Measurements from ENCODE around the gene CSAD. TPM values are rescaled to one million over a fixed set of nuclear protein-coding genes. Genes with fewer than 3 reads are reported as not detected.

CSAD gene
- total and polyA plus RNA-seq, 2 experiments from 2014 or later = 15.7 to 16.8 TPM

- Histone ChIP-seq H4K20me1 (ENCODE audit: insufficient read depth, poor library complexity, severe bottlenecking) (no peaks in the 10 kb centered on the region), H2AFZ (no peak overlapping the region), H3K9me2 (replicated peaks; ENCODE audit: insufficient read depth) (no peaks in the 10 kb centered on the region), H3K4me3 (no peak overlapping the region), H3K27ac (no peak overlapping the region), H3K79me2 (no peaks in the 10 kb centered on the region), H3K36me3 (replicated peaks; ENCODE audit: insufficient read depth, low read depth) (no peaks in the 10 kb centered on the region), H3K27me3 (peaks cover 4% of the 10 kb centered on the region), H3K9me3 (ENCODE audit: low read depth) (no peaks in the 10 kb centered on the region), H3K4me1 (ENCODE audit: insufficient read depth) (peaks cover 3% of the 10 kb centered on the region), H3K4me2 (no peak overlapping the region)
- TF ChIP-seq EZH2phosphoT487 (IDR thresholded peaks at IDR 0.05; ENCODE audit: low read depth, severe bottlenecking, unreplicated experiment) (no peak), EZH2 (IDR thresholded peaks at IDR 0.05; ENCODE audit: borderline replicate concordance) (no peak)
- TF ChIP-seq, protein P1, sequence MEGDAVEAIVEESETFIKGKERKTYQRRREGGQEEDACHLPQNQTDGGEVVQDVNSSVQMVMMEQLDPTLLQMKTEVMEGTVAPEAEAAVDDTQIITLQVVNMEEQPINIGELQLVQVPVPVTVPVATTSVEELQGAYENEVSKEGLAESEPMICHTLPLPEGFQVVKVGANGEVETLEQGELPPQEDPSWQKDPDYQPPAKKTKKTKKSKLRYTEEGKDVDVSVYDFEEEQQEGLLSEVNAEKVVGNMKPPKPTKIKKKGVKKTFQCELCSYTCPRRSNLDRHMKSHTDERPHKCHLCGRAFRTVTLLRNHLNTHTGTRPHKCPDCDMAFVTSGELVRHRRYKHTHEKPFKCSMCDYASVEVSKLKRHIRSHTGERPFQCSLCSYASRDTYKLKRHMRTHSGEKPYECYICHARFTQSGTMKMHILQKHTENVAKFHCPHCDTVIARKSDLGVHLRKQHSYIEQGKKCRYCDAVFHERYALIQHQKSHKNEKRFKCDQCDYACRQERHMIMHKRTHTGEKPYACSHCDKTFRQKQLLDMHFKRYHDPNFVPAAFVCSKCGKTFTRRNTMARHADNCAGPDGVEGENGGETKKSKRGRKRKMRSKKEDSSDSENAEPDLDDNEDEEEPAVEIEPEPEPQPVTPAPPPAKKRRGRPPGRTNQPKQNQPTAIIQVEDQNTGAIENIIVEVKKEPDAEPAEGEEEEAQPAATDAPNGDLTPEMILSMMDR (IDR thresholded peaks at IDR 0.05; ENCODE audit: poor library complexity) = no peak
- WGBS (ENCODE audit: low lambda C conversion rate, missing lambda C conversion rate) = 94% methylated on average over 10 of the region's 10 CpGs
- DNase-seq (ENCODE audit: low spot score) = no peak
Observed at GRCh38 chr12:53195516-53196420, 15.0 kb upstream of the CSAD start.

- H4K20me1 ChIP-seq (ENCODE audit: insufficient read depth, poor library complexity, severe bottlenecking) = no peaks in the 10 kb centered on the region
- no peak overlapping the region for H3K27ac ChIP-seq
- H3K4me3 ChIP-seq = no peak overlapping the region
- H3K9me3 ChIP-seq (ENCODE audit: low read depth) = no peaks in the 10 kb centered on the region
- peaks cover 4% of the 10 kb centered on the region for H3K27me3 ChIP-seq
- TF ChIP-seq, protein P1 (IDR thresholded peaks at IDR 0.05; ENCODE audit: poor library complexity) = no peak
- TF ChIP-seq EZH2phosphoT487 (IDR thresholded peaks at IDR 0.05; ENCODE audit: low read depth, severe bottlenecking, unreplicated experiment) (no peak), EZH2 (IDR thresholded peaks at IDR 0.05; ENCODE audit: borderline replicate concordance) (no peak)
- H3K36me3 ChIP-seq (replicated peaks; ENCODE audit: insufficient read depth, low read depth) = no peaks in the 10 kb centered on the region
- no peaks in the 10 kb centered on the region for H3K9me2 ChIP-seq (replicated peaks; ENCODE audit: insufficient read depth)
- H3K79me2 ChIP-seq = no peaks in the 10 kb centered on the region
- no peak overlapping the region for H2AFZ ChIP-seq
- no peak for DNase-seq (ENCODE audit: low spot score)
- peaks cover 3% of the 10 kb centered on the region for H3K4me1 ChIP-seq (ENCODE audit: insufficient read depth)
- WGBS (ENCODE audit: low lambda C conversion rate, missing lambda C conversion rate) = 87% methylated on average over 1 of the region's 1 CpG
- H3K4me2 ChIP-seq = no peak overlapping the region
Observed at GRCh38 chr12:53194973-53195372, 14.2 kb upstream of the CSAD start.

- Histone ChIP-seq H3K9me2 (replicated peaks; ENCODE audit: insufficient read depth) (no peaks in the 10 kb centered on the region), H3K79me2 (no peaks in the 10 kb centered on the region), H2AFZ (no peak overlapping the region), H4K20me1 (ENCODE audit: insufficient read depth, poor library complexity, severe bottlenecking) (no peaks in the 10 kb centered on the region), H3K36me3 (replicated peaks; ENCODE audit: insufficient read depth, low read depth) (no peaks in the 10 kb centered on the region), H3K27ac (no peak overlapping the region), H3K4me2 (no peak overlapping the region), H3K4me1 (ENCODE audit: insufficient read depth) (peaks cover 3% of the 10 kb centered on the region), H3K9me3 (ENCODE audit: low read depth) (no peaks in the 10 kb centered on the region), H3K27me3 (peaks cover 4% of the 10 kb centered on the region), H3K4me3 (no peak overlapping the region)
- TF ChIP-seq, protein P1 (IDR thresholded peaks at IDR 0.05; ENCODE audit: poor library complexity) = no peak
- TF ChIP-seq EZH2phosphoT487 (IDR thresholded peaks at IDR 0.05; ENCODE audit: low read depth, severe bottlenecking, unreplicated experiment) (no peak), EZH2 (IDR thresholded peaks at IDR 0.05; ENCODE audit: borderline replicate concordance) (no peak)
- WGBS (ENCODE audit: low lambda C conversion rate, missing lambda C conversion rate) = 72% methylated on average over 11 of the region's 11 CpGs
- DNase-seq (ENCODE audit: low spot score) = no peak
Observed at GRCh38 chr12:53193985-53194716, 13.4 kb upstream of the CSAD start.

Measured in hepatocyte (in vitro differentiated cells).